A549 (cell line): Measurements from ENCODE around the gene GSDMA. TPM values are rescaled to one million over a fixed set of nuclear protein-coding genes. Genes with fewer than 3 reads are reported as not detected.

Experiments
- ATAC-seq, 2 experiments: fragments of 200-7000 bp in 1 of 2; fragments of >200 bp in 1 of 2; cut with Nextera tagmentation in 1 of 2; cut with Tn5 transposase in 1 of 2; 3 replicates each; pipeline versions ENCODE4 v1.8.0 to v1.9.1; 2018 to 2020; ENCODE audit warnings: mild to moderate bottlenecking in 1 of 2, moderate library complexity in 1 of 2
- CTCF ChIA-PET: fragments of 300-600 bp; sonication (Branson Sonifier 250); formaldehyde crosslinking; extraction: SDS; loops from one replicate; lab custom pipeline; 2021; ENCODE audit warnings: antibody characterized with exemption, inconsistent platforms; lab: Yijun Ruan, JAX
- POLR2A ChIA-PET: fragments of 350-600 bp; formaldehyde crosslinking; extraction: SDS; loops from one replicate; lab custom pipeline; 2021; ENCODE audit warnings: antibody characterized with exemption, inconsistent platforms; lab: Yijun Ruan, JAX
- DNase-seq, 2 experiments: peaks; one replicate each; pipeline versions ENCODE4 v3.0.0 to v3.0.0-alpha.2; 2011 to 2016; ENCODE audit warnings: low read depth in 1 of 2, low spot score in 1 of 2
- FAIRE-seq: peaks from 2 replicates; lab custom pipeline; 2011; peaks lifted over from hg19 to GRCh38; lab: Jason Lieb, UNC
- H3K27ac ChIP-seq, 2 experiments: fragments of >200 bp; sonication (Bioruptor Twin); formaldehyde crosslinking; 3 replicates each; pipeline ENCODE4 v1.5.1; 2016 to 2017
- H3K4me1 ChIP-seq: fragments of >200 bp; sonication (Bioruptor Twin); formaldehyde crosslinking; 3 replicates; pipeline ENCODE4 v1.6.1; 2016
- H3K4me2 ChIP-seq: fragments of >200 bp; sonication (Bioruptor Twin); formaldehyde crosslinking; 3 replicates; pipeline ENCODE4 v1.6.1; 2016
- H3K4me3 ChIP-seq: fragments of >200 bp; sonication (Bioruptor Twin); formaldehyde crosslinking; 3 replicates; pipeline ENCODE4 v1.5.1; 2016
- H3K9me3 ChIP-seq: fragments of >200 bp; sonication (Bioruptor Twin); formaldehyde crosslinking; 3 replicates; pipeline ENCODE4 v1.6.1; 2016
- BHLHE40 ChIP-seq: IDR thresholded peaks from 2 replicates; pipeline ENCODE4 v1.6.1; 2012; ENCODE audit warnings: low read depth, low read length, inconsistent platforms
- CBX2 ChIP-seq: fragments of 200-600 bp; sonication (generic); IDR thresholded peaks from 2 replicates; pipeline ENCODE4 v1.6.1; 2016; ENCODE audit warnings: low read depth, mild to moderate bottlenecking, borderline replicate concordance
- CBX8 ChIP-seq: fragments of 200-600 bp; sonication (generic); IDR thresholded peaks from 2 replicates; pipeline ENCODE4 v1.6.1; 2016
- CHD2 ChIP-seq: fragments of 150-350 bp; IDR thresholded peaks from 2 replicates; pipeline ENCODE4 v1.6.1; 2014; ENCODE audit warnings: low read length; ENCODE audit not compliant: partially characterized antibody
- EHF ChIP-seq: fragments of 250-450 bp; sonication (Bioruptor Pico); IDR thresholded peaks from 2 replicates; pipeline ENCODE4 v1.5.0; 2020; ENCODE audit warnings: mild to moderate bottlenecking
- EHMT2 ChIP-seq: fragments of 200-600 bp; sonication (generic); IDR thresholded peaks from 2 replicates; pipeline ENCODE4 v1.6.1; 2016; ENCODE audit warnings: antibody characterized with exemption, low read depth, mild to moderate bottlenecking, moderate library complexity
- FOSB ChIP-seq: fragments of 250-450 bp; sonication (Bioruptor Pico); IDR thresholded peaks from 2 replicates; pipeline ENCODE4 v1.5.0; 2020; ENCODE audit warnings: mild to moderate bottlenecking, moderate library complexity
- FOSL2 ChIP-seq, 2 experiments: fragments of 450-650 bp in 1 of 2; fragments of >200 bp in 1 of 2; sonication (Bioruptor Twin) in 1 of 2; formaldehyde crosslinking; IDR thresholded peaks; 2 replicates each; pipeline versions ENCODE4 v1.5.0 to v1.6.1; 2016 to 2020; ENCODE audit warnings: mild to moderate bottlenecking in 1 of 2, moderate library complexity in 1 of 2
- GATA3 ChIP-seq: IDR thresholded peaks from 2 replicates; pipeline ENCODE4 v1.6.1; 2012; ENCODE audit warnings: borderline replicate concordance
- HDAC2 ChIP-seq: fragments of 200-600 bp; sonication (generic); IDR thresholded peaks from 2 replicates; pipeline ENCODE4 v1.6.1; 2016
- HEYL ChIP-seq: fragments of 250-450 bp; sonication (Bioruptor Pico); IDR thresholded peaks from 2 replicates; pipeline ENCODE4 v1.8.0; 2021; ENCODE audit warnings: mild to moderate bottlenecking, moderate library complexity
- HOXA7 ChIP-seq: fragments of 250-450 bp; sonication (Bioruptor Pico); IDR thresholded peaks from 2 replicates; pipeline ENCODE4 v1.5.0; 2020; ENCODE audit warnings: mild to moderate bottlenecking, moderate library complexity
- HOXB13 ChIP-seq: fragments of 250-450 bp; sonication (Bioruptor Pico); IDR thresholded peaks from 2 replicates; pipeline ENCODE4 v1.5.0; 2020; ENCODE audit warnings: low read depth, mild to moderate bottlenecking, moderate library complexity
- KDM1A ChIP-seq: fragments of 200-600 bp; sonication (generic); IDR thresholded peaks from 2 replicates; pipeline ENCODE4 v1.6.1; 2016; ENCODE audit warnings: low read depth, mild to moderate bottlenecking
- NPAS2 ChIP-seq: fragments of 250-450 bp; sonication (Bioruptor Pico); IDR thresholded peaks from 2 replicates; pipeline ENCODE4 v1.8.0; 2022; ENCODE audit warnings: mild to moderate bottlenecking, moderate library complexity, borderline replicate concordance
- NR3C1 ChIP-seq: fragments of >200 bp; sonication (Bioruptor Twin); formaldehyde crosslinking; IDR thresholded peaks from 3 replicates; pipeline ENCODE4 v1.6.1; 2017
- PHF8 ChIP-seq: fragments of 200-600 bp; sonication (generic); IDR thresholded peaks from 2 replicates; pipeline ENCODE4 v1.6.1; 2016; ENCODE audit warnings: low read depth, mild to moderate bottlenecking, antibody characterized with exemption, moderate library complexity, borderline replicate concordance
- POLR2AphosphoS2 ChIP-seq: conservative IDR thresholded peaks from 2 replicates; pipeline ENCODE4 v1.6.1; 2012; ENCODE audit warnings: low read length, improper control_type of control experiment, inconsistent platforms
- RAD21 ChIP-seq, 2 experiments: fragments of >200 bp in 1 of 2; sonication (Bioruptor Twin) in 1 of 2; formaldehyde crosslinking in 1 of 2; IDR thresholded peaks in 1 of 2; conservative IDR thresholded peaks in 1 of 2; 2 replicates in 1 of 2; 3 replicates in 1 of 2; pipeline ENCODE4 v1.6.1; 2012 to 2018; ENCODE audit warnings: inconsistent platforms in 1 of 2
- RARB ChIP-seq: fragments of 250-450 bp; sonication (Bioruptor Pico); IDR thresholded peaks from 2 replicates; pipeline ENCODE4 v1.8.0; 2021; ENCODE audit warnings: mild to moderate bottlenecking, moderate library complexity
- SMC3 ChIP-seq: fragments of >200 bp; sonication (Bioruptor Twin); formaldehyde crosslinking; IDR thresholded peaks from 3 replicates; pipeline ENCODE4 v1.6.1; 2018; ENCODE audit warnings: inconsistent platforms
- ZC3H11A ChIP-seq: fragments of 450-650 bp; IDR thresholded peaks from 2 replicates; pipeline ENCODE4 v1.6.1; 2014; ENCODE audit warnings: antibody characterized with exemption, mild to moderate bottlenecking
- ZSCAN20 ChIP-seq: fragments of 250-450 bp; sonication (Bioruptor Pico); IDR thresholded peaks from 2 replicates; pipeline ENCODE4 v1.8.0; 2022; ENCODE audit warnings: mild to moderate bottlenecking, moderate library complexity
- WGBS: methylation state at CpG from one replicate; pipeline ENCODE4 v1.1.6; 2017; ENCODE audit errors: missing lambda C conversion rate; 5-methylcytosine and 5-hydroxymethylcytosine counted together
- polyA plus RNA-seq, 4 experiments: library from polyadenylated mRNA; depleted of rRNA in 3 of 4; stranded (reverse); fragments of >200 nt; fragmentation: RNase III in 1 of 4; extraction: RNeasy Plus Mini Kit Qiagen cat#74134 plus additional on column Dnase treatment in 1 of 4; gene quantifications; 2 replicates in 3 of 4; 3 replicates in 1 of 4; pipeline ENCODE4 v1.2.3, GENCODE V29; 2011 to 2017
- TF ChIP-seq, protein P1 (sequence below): fragments of >200 bp; sonication (Bioruptor Twin); formaldehyde crosslinking; IDR thresholded peaks from 3 replicates; pipeline ENCODE4 v1.6.1; 2016
- TF ChIP-seq, protein P2 (sequence below): fragments of 200-600 bp; sonication (generic); IDR thresholded peaks from 2 replicates; pipeline ENCODE4 v1.6.1; 2016; ENCODE audit warnings: antibody characterized with exemption, mild to moderate bottlenecking, moderate library complexity
- TF ChIP-seq, protein P3 (sequence below): IDR thresholded peaks from 2 replicates; pipeline ENCODE4 v1.6.1; 2012
- TF ChIP-seq, protein P4 (sequence below): IDR thresholded peaks from 2 replicates; pipeline ENCODE4 v1.6.1; 2012; ENCODE audit warnings: low read depth, borderline replicate concordance
- TF ChIP-seq, protein P5 (sequence below): fragments of 250-450 bp; sonication (Bioruptor Pico); IDR thresholded peaks from 2 replicates; pipeline ENCODE4 v1.5.0; 2021; ENCODE audit warnings: mild to moderate bottlenecking, moderate library complexity, borderline replicate concordance
- TF ChIP-seq, protein P6 (sequence below): fragments of 250-450 bp; sonication (Bioruptor Pico); IDR thresholded peaks from 2 replicates; pipeline ENCODE4 v1.5.0; 2020; ENCODE audit warnings: low read depth, mild to moderate bottlenecking, moderate library complexity

The GSDMA gene
- polyA plus RNA-seq, 2 of the 4 experiments (the other 2 are of a cell fraction), result not detected

DNA sequence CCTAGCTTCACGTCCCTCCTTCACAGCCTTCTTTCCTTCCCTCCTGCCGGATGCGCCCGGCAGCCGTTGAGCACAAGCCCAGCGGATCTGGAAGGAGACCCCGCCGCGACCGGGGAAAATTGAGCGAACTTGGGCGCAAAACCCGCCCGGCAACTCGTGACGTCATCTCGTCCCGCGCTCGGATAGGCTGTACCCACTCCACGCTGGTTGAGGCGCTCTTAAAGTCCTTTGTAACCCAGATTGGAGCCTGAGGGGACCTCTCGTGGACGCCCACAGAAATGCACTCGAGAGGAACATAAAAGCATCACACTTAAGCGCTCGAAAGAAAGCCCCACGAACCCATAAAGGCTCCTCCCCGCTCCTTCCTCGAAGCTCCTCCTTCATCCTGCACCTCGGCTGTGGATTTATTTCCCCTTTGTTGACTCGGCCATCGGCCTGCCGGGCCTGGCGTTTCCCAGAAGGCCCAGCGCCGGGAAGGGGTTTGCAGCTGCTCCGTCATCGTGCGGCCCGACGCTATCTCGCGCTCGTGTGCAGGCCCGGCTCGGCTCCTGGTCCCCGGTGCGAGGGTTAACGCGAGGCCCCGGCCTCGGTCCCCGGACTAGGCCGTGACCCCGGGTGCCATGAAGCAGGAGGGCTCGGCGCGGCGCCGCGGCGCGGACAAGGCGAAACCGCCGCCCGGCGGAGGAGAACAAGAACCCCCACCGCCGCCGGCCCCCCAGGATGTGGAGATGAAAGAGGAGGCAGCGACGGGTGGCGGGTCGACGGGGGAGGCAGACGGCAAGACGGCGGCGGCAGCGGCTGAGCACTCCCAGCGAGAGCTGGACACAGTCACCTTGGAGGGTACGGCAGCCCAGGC, 17.8 kb downstream of the GSDMA start, which contains the start of gene PSMD3:
Gene PSMD3 (plus strand): TSS at position 457 of the 856 bp plus-strand sequence. CDS start 164 bp downstream, at position 621.
- ChIA-PET CTCF (interaction anchor here (0.5 to 19.9 kb wide), 50 partner anchors 10 to 433 kb away, joined by 3 to 405 read pairs (median 4); partner anchors contain the start of genes CSF3, GSDMA, MIEN1 and WIPF2), POLR2A (interaction anchor here (0.6 to 2.1 kb wide), 36 partner anchors 9 to 362 kb away, joined by 3 to 43 read pairs (median 5); partner anchors contain the start of genes CASC3, GSDMA, MED24 and MIEN1)
- FAIRE-seq (peak; percentile 39), ATAC-seq (peak; percentile 91 to 94), DNase-seq (peak; percentile 97 to 100)
- WGBS, result 1% methylated on average over 42 of the region's 84 CpGs
- Histone ChIP-seq H3K4me1 (peaks cover 20% of the 10 kb centered on the region), H3K4me3 (peak within 1 kb of the TSS; percentile 89), H3K9me3 (no peaks in the 10 kb centered on the region), H3K4me2 (peak within 1 kb of the TSS; percentile 91), H3K27ac (peak within 1 kb of the TSS; percentile 93 to 95)
- TF ChIP-seq HDAC2, result peak; percentile 70; the same call in 1 of the 2 replicates
- no peak for TF ChIP-seq ZC3H11A
- peak; percentile 88 for TF ChIP-seq SMC3
- TF ChIP-seq FOSL2 (IDR thresholded peaks at IDR 0.05), result no peak
- TF ChIP-seq FOSL2 (CRISPR knock-in tag; IDR thresholded peaks at IDR 0.05), result peak; percentile 63
- TF ChIP-seq RAD21 (conservative IDR thresholded peaks at IDR 0.05 in 1 of 2, IDR thresholded peaks at IDR 0.05 in 1 of 2), result peak; percentile 79 to 85
- TF ChIP-seq BHLHE40, result no peak
- TF ChIP-seq EHMT2, result no peak
- TF ChIP-seq, protein P1, sequence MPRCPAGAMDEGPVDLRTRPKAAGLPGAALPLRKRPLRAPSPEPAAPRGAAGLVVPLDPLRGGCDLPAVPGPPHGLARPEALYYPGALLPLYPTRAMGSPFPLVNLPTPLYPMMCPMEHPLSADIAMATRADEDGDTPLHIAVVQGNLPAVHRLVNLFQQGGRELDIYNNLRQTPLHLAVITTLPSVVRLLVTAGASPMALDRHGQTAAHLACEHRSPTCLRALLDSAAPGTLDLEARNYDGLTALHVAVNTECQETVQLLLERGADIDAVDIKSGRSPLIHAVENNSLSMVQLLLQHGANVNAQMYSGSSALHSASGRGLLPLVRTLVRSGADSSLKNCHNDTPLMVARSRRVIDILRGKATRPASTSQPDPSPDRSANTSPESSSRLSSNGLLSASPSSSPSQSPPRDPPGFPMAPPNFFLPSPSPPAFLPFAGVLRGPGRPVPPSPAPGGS, result peak; percentile 49; the same call in 2 of the 3 replicates
- no peak for TF ChIP-seq RARB
- TF ChIP-seq, protein P2, sequence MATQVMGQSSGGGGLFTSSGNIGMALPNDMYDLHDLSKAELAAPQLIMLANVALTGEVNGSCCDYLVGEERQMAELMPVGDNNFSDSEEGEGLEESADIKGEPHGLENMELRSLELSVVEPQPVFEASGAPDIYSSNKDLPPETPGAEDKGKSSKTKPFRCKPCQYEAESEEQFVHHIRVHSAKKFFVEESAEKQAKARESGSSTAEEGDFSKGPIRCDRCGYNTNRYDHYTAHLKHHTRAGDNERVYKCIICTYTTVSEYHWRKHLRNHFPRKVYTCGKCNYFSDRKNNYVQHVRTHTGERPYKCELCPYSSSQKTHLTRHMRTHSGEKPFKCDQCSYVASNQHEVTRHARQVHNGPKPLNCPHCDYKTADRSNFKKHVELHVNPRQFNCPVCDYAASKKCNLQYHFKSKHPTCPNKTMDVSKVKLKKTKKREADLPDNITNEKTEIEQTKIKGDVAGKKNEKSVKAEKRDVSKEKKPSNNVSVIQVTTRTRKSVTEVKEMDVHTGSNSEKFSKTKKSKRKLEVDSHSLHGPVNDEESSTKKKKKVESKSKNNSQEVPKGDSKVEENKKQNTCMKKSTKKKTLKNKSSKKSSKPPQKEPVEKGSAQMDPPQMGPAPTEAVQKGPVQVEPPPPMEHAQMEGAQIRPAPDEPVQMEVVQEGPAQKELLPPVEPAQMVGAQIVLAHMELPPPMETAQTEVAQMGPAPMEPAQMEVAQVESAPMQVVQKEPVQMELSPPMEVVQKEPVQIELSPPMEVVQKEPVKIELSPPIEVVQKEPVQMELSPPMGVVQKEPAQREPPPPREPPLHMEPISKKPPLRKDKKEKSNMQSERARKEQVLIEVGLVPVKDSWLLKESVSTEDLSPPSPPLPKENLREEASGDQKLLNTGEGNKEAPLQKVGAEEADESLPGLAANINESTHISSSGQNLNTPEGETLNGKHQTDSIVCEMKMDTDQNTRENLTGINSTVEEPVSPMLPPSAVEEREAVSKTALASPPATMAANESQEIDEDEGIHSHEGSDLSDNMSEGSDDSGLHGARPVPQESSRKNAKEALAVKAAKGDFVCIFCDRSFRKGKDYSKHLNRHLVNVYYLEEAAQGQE, result peak; percentile 33; the same call in 1 of the 2 replicates
- no peak for TF ChIP-seq HEYL (CRISPR knock-in tag)
- TF ChIP-seq CHD2, result no peak
- 0 out of 2 replicates have a peak, but pooled peaks have one; percentile 59 for TF ChIP-seq CBX8
- TF ChIP-seq EHF (CRISPR knock-in tag), result 0 out of 2 replicates have a peak, but pooled peaks have one; percentile 51
- TF ChIP-seq POLR2AphosphoS2, result no peak
- no peak for TF ChIP-seq NPAS2 (CRISPR knock-in tag)
- peak; percentile 57; the same call in 1 of the 2 replicates for TF ChIP-seq FOSB (CRISPR knock-in tag)
- TF ChIP-seq HOXA7 (CRISPR knock-in tag), result no peak
- no peak for TF ChIP-seq NR3C1
- TF ChIP-seq, protein P3, sequence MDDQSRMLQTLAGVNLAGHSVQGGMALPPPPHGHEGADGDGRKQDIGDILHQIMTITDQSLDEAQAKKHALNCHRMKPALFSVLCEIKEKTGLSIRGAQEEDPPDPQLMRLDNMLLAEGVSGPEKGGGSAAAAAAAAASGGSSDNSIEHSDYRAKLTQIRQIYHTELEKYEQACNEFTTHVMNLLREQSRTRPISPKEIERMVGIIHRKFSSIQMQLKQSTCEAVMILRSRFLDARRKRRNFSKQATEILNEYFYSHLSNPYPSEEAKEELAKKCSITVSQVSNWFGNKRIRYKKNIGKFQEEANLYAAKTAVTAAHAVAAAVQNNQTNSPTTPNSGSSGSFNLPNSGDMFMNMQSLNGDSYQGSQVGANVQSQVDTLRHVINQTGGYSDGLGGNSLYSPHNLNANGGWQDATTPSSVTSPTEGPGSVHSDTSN, result peak; percentile 68
- TF ChIP-seq HOXB13 (CRISPR knock-in tag), result peak; percentile 39; the same call in 1 of the 2 replicates
- TF ChIP-seq, protein P4, sequence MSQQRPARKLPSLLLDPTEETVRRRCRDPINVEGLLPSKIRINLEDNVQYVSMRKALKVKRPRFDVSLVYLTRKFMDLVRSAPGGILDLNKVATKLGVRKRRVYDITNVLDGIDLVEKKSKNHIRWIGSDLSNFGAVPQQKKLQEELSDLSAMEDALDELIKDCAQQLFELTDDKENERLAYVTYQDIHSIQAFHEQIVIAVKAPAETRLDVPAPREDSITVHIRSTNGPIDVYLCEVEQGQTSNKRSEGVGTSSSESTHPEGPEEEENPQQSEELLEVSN, result peak; percentile 89
- TF ChIP-seq CBX2, result no peak
- peak; percentile 46; the same call in 1 of the 2 replicates for TF ChIP-seq GATA3
- TF ChIP-seq, protein P5, sequence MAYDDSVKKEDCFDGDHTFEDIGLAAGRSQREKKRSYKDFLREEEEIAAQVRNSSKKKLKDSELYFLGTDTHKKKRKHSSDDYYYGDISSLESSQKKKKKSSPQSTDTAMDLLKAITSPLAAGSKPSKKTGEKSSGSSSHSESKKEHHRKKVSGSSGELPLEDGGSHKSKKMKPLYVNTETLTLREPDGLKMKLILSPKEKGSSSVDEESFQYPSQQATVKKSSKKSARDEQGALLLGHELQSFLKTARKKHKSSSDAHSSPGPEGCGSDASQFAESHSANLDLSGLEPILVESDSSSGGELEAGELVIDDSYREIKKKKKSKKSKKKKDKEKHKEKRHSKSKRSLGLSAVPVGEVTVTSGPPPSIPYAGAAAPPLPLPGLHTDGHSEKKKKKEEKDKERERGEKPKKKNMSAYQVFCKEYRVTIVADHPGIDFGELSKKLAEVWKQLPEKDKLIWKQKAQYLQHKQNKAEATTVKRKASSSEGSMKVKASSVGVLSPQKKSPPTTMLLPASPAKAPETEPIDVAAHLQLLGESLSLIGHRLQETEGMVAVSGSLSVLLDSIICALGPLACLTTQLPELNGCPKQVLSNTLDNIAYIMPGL (CRISPR knock-in tag), result peak; percentile 100
- no peak for TF ChIP-seq ZSCAN20 (CRISPR knock-in tag)
- no peak for TF ChIP-seq KDM1A
- TF ChIP-seq, protein P6, sequence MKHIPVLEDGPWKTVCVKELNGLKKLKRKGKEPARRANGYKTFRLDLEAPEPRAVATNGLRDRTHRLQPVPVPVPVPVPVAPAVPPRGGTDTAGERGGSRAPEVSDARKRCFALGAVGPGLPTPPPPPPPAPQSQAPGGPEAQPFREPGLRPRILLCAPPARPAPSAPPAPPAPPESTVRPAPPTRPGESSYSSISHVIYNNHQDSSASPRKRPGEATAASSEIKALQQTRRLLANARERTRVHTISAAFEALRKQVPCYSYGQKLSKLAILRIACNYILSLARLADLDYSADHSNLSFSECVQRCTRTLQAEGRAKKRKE, result 0 out of 2 replicates have a peak, but pooled peaks have one; percentile 55
- peak; percentile 100 for TF ChIP-seq PHF8
